Esophagus muscularis mucosa (tissue), 4 donors: ENCODE measurements around the gene SFT2D2. TPM values are rescaled to one million over a fixed set of nuclear protein-coding genes. Genes with fewer than 3 reads are reported as not detected.

Experiments used
- DNase-seq: peaks from one replicate; pipeline ENCODE4 v3.0.0-alpha.2; 2017; ENCODE audit errors: extremely low spot score
- H3K27ac ChIP-seq, 4 donors: fragments of 200-600 bp; sonication (generic); replicated peaks in 1 of 4; 1 replicate in 3 of 4; 2 replicates in 1 of 4; pipeline ENCODE4 v1.5.1; 2016 to 2019; ENCODE audit warnings: mild to moderate bottlenecking in 1 of 4
- H3K27me3 ChIP-seq, 4 donors: fragments of 200-600 bp; sonication (generic); one replicate each; pipeline versions ENCODE4 v1.5.1 to v1.6.0; 2016 to 2019
- H3K36me3 ChIP-seq, 4 donors: fragments of 200-600 bp; sonication (generic); one replicate each; pipeline ENCODE4 v1.5.1; 2016 to 2019
- H3K4me1 ChIP-seq, 4 donors: fragments of 200-600 bp; sonication (generic); one replicate each; pipeline ENCODE4 v1.5.1; 2016 to 2019
- H3K4me3 ChIP-seq, 4 donors: fragments of 200-600 bp; sonication (generic); 1 replicate in 2 of 4; 2 replicates in 2 of 4; pipeline ENCODE4 v1.5.1; 2016 to 2019; ENCODE audit warnings: mild to moderate bottlenecking in 4 of 4, moderate library complexity in 1 of 4
- H3K9me3 ChIP-seq, 4 donors: fragments of 200-600 bp; sonication (generic); 1 replicate in 3 of 4; 2 replicates in 1 of 4; pipeline ENCODE4 v1.5.1; 2016 to 2019
- CTCF ChIP-seq, 3 experiments: fragments of 200-600 bp in 2 of 3; fragments of 450-650 bp in 1 of 3; sonication (generic) in 2 of 3; IDR thresholded peaks; one replicate each; pipeline ENCODE4 v1.5.1; 2017 to 2019; ENCODE audit warnings: antibody characterized with exemption in 3 of 3, mild to moderate bottlenecking in 2 of 3, moderate library complexity in 1 of 3
- EP300 ChIP-seq: sonication (generic); formaldehyde crosslinking; IDR thresholded peaks from one replicate; pipeline ENCODE4 v1.6.1; 2017; ENCODE audit warnings: antibody characterized with exemption
- POLR2A ChIP-seq: fragments of 450-650 bp; IDR thresholded peaks from one replicate; pipeline ENCODE4 v1.6.1; 2017; ENCODE audit warnings: antibody characterized with exemption, moderate library complexity, mild to moderate bottlenecking, low read depth
- POLR2AphosphoS5 ChIP-seq, 2 donors: sonication (generic); formaldehyde crosslinking; IDR thresholded peaks; one replicate each; pipeline ENCODE4 v1.6.1; 2017; ENCODE audit warnings: antibody characterized with exemption in 2 of 2
- WGBS: methylation state at CpG from one replicate; pipeline ENCODE4 v1.1.5; 2018; 5-methylcytosine and 5-hydroxymethylcytosine counted together
- intact Hi-C: fragments of 100-400 bp; cut with DNase I; formaldehyde crosslinking; loops from one replicate; pipeline ENCODE4 v1.15.1; 2023
- small RNA-seq, 3 donors: library from RNA; depleted of rRNA; stranded (forward); fragments of <200 nt; gene quantifications; one replicate each; pipeline ENCODE3, GENCODE V24; 2016
- total RNA-seq, 4 donors: library from RNA; depleted of rRNA; stranded (reverse); fragments of >200 nt; gene quantifications; one replicate each; pipeline versions ENCODE4 v1.1.0 to v1.2.1, GENCODE V29; 2016

The SFT2D2 gene
- total RNA-seq, 4 donors from 2014 or later, result 27.8 to 35.1 (median 29.9) TPM

- TF ChIP-seq POLR2A, result no peak
- no peak for TF ChIP-seq POLR2AphosphoS5 (IDR thresholded peaks at IDR 0.05)
- TF ChIP-seq EP300, result no peak
- TF ChIP-seq CTCF (IDR thresholded peaks at IDR 0.05), result no peak
- intact Hi-C loops, result no loop called here
- no peak for DNase-seq
- Histone ChIP-seq H3K27ac (no peak overlapping the region), H3K9me3 (no peaks in the 10 kb centered on the region), H3K4me1 (no peaks in the 10 kb centered on the region), H3K36me3 (no peaks in the 10 kb centered on the region), H3K27me3 (no peaks in the 10 kb centered on the region), H3K4me3 (no peak overlapping the region)
- 86% methylated on average over 7 of the region's 7 CpGs for WGBS
Measured at GRCh38 chr1:168297019-168297730, 71.4 kb downstream of the SFT2D2 start.

GRCh38 chr1:168298446-168298845, 72.6 kb downstream of the SFT2D2 start:
- no peak overlapping the region for H3K4me3 ChIP-seq
- H3K36me3 ChIP-seq, result no peaks in the 10 kb centered on the region
- intact Hi-C loops, result no loop called here
- WGBS, result 91% methylated on average over 3 of the region's 3 CpGs
- DNase-seq, result no peak
- no peak for TF ChIP-seq EP300
- TF ChIP-seq CTCF (IDR thresholded peaks at IDR 0.05), result no peak
- no peak for TF ChIP-seq POLR2A
- no peak for TF ChIP-seq POLR2AphosphoS5 (IDR thresholded peaks at IDR 0.05)
- no peaks in the 10 kb centered on the region for H3K4me1 ChIP-seq
- no peak overlapping the region for H3K27ac ChIP-seq
- H3K9me3 ChIP-seq, result no peaks in the 10 kb centered on the region
- H3K27me3 ChIP-seq, result no peaks in the 10 kb centered on the region

GRCh38 chr1:168300626-168301025, 74.8 kb downstream of the SFT2D2 start:
- H3K27ac ChIP-seq, result no peak overlapping the region
- H3K36me3 ChIP-seq, result no peaks in the 10 kb centered on the region
- no peaks in the 10 kb centered on the region for H3K27me3 ChIP-seq
- DNase-seq, result no peak
- TF ChIP-seq CTCF (IDR thresholded peaks at IDR 0.05) (no peak), EP300 (no peak), POLR2A (no peak)
- no peaks in the 10 kb centered on the region for H3K9me3 ChIP-seq
- WGBS, result 42% methylated on average over 2 of the region's 2 CpGs
- H3K4me3 ChIP-seq, result no peak overlapping the region
- no peaks in the 10 kb centered on the region for H3K4me1 ChIP-seq
- intact Hi-C loops, result no loop called here

DNA sequence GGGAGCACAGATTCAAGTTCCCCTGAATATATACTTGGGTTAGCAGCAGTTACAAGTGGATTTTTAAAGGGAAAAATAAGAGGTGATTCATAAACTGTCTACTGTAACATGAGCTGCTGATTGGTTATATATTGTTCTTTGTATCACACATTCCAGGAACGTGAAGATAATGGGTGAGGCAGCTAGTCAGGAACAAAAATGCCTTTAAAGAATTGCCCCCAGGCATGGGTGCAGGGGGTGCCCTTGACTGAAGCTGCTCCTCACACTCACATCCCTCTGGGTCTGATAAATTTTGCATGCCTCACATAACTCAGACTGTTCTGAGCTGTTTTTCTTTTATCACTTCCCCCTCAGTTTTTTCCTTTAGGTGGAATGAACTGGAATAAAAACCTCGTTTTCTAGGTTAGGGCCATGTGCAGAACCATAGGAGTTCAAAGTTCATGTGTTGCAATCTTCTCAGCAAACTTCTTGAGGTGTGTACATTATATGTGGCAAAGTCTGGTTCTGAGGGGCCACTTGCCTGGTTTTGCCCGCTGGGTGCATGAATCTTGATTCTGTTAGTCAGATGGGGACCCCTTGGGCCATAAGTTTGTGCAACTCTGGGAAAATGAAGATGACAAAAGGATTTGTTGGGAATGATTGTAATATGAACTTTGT, 76.0 kb downstream of the SFT2D2 start:
- no peak overlapping the region for H3K27ac ChIP-seq
- 79% methylated on average over 3 of the region's 3 CpGs for WGBS
- H3K9me3 ChIP-seq, result no peaks in the 10 kb centered on the region
- no peaks in the 10 kb centered on the region for H3K4me1 ChIP-seq
- H3K27me3 ChIP-seq, result no peaks in the 10 kb centered on the region
- peaks cover 0 to 5% (median 0%) of the 10 kb centered on the region in 4 donors for H3K36me3 ChIP-seq
- no peak overlapping the region for H3K4me3 ChIP-seq
- intact Hi-C loops, result no loop called here
- no peak for TF ChIP-seq POLR2A
- no peak for TF ChIP-seq CTCF (IDR thresholded peaks at IDR 0.05)
- TF ChIP-seq EP300, result no peak
- no peak for TF ChIP-seq POLR2AphosphoS5 (IDR thresholded peaks at IDR 0.05)
- DNase-seq, result no peak

Small RNAs within 50 kb of the gene (small RNA-seq; reads per million reads assigned to genes)
- gene AL021397.1 (0 reads per million in 3 donors), gene RNU6-1310P (0 reads per million in 3 donors)

Other genes starting within 250 kb of the SFT2D2 start
- 10 to 100 TPM; 19.5 to 46.7 (median 22.9) TPM for gene GPR161, start 89.1 kb upstream of the SFT2D2 start, total RNA-seq
- 10 to 100 TPM; 19.0 to 25.7 (median 23.5) TPM for gene TIPRL, start 47.0 kb upstream of the SFT2D2 start, total RNA-seq
- 1 to 10 TPM in 2 of 4 donors, under 1 TPM in 2; 0.83 to 2.0 (median 1.1) TPM for gene TBX19, start 54.9 kb downstream of the SFT2D2 start, total RNA-seq